NCI-H510A treated with DMSO at 0.1 percent for 48 hours (cell line): ENCODE measurements around the gene ZFPM1.

Experiments
- DNase-seq: peaks from one replicate; lab custom pipeline; 2025; lab: John Stamatoyannopoulos, UW

ZFPM1 gene

DNA sequence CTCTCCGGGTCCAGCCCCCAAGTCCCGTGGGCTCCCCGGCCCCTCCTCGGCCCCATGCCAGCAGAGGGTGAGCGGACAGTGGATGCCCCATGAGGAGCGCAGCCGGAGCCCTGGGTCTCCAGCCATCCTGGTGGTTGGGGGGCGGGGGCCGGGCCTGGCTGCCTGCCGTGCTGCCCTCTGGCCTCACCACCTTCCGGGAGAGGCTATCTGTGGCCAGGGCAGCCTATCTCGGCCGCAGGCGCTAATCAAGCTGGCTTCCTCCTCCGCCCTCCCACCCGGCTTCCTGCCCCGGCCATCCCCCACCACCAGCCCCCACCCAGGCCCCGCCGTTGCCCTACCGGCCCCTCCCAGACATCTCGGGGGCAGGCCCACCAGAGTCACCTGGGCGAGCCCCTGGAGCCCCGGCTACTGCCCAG is 46.8 kb downstream of the ZFPM1 start:
- DNase-seq: no peak

DNA sequence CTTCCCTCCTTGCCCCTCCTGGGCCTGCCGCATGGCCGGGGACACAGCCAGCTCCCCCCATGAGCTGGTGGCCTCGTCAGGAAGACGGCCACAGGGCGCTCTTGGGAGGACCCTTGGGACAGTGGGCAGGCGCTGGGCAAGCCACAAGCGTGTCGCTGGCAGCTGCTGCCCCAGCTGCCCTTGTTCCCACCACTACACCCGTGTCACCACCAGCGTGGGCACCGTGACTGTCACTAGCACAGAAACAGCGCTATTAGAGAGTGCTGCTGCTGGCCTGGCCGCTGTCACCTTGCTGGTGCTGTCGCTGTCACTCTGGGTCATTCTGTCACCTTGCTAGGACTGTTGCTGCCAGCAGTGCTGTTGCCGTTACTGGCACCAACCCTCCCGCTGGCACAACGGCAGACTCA is 47.2 kb downstream of the ZFPM1 start:
- DNase-seq: no peak

DNA sequence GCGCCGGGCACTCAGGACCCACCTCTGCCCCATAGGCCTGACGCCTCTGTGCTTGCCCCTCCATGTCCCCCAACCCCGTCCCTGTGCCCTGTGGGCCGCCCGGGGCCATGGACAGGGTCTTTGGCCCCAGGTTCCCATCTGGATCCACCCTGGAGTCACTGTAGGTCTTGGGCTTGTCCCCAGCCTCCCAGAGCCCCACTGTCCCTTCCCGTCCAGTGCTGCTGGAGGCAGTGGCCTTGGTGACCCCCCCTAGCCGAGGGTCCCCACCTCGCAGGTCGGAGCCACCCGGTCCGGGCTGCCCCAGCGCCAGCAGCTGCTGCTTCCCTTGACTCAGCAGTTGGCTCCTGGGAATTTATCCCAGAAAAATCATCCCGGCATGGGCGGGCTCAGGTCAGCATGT is 49.3 kb downstream of the ZFPM1 start:
- DNase-seq: no peak

DNA sequence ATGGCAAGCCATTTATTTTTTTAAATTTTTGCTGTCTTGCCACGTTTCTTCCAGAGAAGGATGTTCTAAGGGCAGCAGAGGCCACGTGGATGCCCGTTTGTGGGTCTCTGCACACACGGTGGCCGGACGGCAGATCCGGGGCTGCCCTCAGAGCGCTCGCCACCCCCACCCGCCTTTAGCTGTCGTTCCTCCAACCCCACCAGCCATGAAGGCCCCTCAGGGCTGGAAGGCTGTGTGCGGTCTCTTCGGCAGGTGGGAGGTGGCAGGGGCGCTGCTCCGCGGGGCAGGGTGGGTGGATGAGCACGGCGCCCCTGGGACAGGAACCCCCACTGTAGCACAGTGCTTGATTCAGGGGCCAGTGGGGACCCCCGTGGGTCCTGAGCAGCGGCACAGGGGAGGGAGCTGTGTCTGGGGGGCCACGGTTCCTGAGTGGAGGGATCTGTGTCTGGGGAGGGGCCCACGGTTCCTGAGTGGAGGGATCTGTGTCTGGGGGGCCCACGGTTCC is 49.7 kb downstream of the ZFPM1 start:
- DNase-seq: no peak

DNA sequence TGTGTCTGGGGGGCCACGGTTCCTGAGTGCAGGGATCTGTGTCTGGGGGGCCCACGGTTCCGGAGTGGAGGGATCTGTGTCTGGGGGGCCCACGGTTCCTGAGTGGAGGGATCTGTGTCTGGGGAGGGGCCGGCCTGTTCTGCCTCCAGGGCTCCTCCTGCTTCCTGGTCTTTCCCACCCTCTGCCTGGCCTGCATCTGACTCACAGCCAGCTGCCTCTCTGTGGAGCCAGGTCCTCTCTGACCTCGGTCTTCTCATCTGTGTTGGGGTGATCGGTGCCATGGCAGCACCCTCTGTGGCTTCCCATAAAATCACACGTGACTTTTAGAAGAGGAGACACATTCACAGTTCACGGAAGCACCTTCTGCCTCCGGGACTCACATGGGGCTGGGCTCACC is 50.3 kb downstream of the ZFPM1 start:
- DNase-seq: no peak

DNA sequence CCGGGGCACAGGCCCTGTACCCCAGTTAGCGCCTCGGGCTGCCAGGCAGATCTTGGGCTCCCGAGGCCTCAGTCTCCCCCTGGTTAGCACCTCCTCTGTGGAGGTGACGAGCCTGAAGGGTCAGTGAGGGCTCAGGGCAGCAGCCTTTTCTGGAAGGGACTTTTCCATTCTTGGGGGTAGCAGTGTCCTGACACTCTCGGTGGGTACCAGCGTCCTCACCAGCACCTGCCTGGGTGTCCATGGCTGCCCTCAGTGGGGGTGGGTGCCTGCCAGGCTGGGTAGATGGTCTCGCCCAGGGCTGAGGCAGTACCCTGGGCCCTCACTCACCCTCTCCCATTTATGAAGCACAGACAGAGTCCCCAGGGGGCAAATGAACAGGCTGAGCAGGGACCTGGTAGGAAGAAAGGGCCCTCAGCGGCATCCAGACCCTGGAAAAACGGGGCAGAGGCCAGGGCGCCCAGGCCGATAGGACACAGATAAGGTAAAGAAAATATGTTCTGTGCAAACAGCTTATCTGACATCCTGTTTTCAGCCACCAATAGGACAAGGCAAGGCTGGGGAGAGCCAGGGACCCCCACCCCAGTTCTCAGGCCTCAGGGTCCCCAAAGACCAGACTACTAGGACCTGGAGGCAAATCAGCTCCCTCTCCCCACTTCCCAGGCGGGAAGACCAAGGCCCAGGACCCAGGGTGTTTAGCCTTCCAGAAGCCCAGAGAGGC is 50.9 kb downstream of the ZFPM1 start:
- DNase-seq: no peak

DNA sequence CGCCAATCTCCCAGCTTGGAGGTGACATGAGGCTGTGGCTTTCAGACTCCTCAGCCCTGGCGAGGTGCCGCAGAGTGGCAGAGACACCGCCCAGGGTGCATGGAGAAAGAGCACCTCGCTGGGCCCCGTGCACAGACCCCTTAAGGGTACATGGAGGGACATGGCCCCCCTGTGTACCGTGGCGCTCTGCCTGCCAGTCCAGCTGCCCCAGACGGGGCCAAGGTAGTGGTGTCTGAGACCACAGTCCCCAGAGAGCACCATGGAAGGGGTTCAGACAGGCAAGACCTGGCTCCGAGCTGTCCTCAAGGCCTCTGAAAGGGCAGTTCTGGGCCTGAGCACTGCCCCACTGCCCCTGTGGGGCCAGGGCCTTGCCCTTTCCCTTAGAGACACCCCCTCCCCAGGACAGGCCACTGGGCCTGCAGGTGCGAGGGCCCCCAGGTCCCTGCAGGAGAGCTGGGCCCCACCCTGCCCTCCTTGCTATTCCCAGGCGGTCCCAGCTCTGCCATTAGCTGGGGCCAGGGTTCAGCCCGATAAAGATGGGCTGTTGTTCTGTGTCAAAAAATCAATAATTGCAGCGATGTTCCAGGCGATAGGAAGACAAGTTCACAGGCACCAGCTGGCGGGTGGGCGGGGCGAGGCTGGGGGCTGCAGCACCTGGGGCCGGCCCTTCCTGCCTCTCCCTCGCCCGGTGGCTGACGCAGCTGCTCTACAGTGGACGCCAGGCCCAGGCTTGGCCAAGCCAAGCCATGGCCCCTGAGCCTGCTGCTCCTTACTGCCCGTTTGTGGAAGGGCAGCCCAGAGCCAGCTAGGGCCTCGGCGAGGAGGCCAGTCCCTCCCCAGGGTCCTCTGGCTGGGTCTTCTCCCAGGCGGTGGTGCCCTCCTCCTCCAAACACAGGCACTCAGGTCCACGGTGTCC is 51.7 kb downstream of the ZFPM1 start:
- DNase-seq: no peak

DNA sequence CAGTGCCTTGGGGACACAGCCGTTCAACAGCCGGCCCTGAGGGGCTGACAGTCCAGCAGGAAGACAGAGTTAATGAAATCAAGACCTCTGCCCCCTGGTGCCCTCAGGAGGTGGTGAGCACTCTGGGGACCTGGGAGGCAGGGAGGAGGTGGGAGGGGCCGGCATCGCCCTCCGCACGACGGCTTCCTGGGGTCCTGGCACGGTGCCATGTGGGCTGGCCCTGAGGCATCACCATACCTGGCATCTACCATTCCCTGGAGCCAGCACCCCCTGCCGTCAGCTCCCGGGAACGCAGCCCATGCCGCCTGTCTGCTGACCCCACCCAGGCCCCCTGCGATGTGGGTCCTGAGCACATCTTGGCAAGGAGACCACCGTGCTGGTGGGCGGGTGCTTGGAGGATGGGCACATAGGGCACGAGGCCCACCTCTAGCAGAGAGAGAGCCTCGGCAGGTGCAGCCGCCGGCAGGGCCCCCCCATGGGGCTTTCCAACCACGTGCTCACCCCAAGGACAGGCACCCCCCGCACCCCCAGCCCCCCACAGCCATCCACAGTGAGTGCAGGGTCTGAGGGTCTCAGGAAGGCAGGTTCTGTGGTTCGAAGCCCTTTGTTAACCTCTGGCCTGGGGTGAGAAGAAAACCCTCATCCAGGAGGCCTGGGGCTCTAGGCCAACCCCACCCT is 52.5 kb downstream of the ZFPM1 start:
- DNase-seq: no peak

DNA sequence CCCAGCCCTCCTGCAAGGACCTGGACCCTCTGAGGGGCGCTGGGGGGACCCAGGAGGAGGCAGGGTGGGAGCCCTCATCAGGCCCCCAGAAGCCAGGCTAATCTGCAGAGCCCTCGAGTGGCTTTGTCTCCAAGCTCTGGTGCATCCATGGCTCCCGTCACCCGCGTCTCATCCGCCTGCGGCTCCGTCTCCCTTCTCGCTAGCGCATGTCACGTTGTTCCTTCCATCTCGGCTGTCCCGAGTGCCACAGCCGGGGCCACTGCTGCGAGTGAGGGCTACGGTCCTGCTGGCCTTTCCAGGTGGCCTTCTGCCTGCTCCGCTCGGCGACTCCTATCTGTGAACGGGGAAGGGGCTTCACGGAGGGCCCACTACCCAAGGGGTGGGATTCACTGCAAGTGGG is 53.6 kb downstream of the ZFPM1 start:
- no peak for DNase-seq

DNA sequence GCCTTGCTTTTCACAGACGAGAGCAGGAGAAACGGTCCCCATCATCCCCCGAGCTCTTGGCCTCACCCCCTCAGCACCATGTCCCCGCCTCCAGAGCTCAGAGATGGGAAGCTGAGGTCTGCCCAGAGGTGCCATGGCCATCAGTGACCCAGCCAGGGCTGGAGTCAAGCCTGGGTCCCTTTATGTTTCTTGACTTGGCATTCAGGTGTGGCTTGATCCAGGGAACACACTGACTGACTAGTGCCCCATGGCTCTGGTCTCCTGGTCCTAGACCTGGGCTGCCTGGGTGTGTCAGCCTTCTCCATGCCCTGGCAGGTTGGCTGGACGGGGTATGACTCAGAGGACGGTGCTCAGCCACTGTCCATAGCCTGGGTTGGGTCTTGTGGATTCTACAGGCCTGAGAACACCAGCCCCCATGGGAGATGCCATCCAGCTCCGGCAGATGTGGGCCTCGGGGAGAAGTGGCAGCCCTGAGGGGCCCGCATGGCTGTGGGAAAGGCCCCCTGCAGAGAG is 54.2 kb downstream of the ZFPM1 start:
- no peak for DNase-seq

DNA sequence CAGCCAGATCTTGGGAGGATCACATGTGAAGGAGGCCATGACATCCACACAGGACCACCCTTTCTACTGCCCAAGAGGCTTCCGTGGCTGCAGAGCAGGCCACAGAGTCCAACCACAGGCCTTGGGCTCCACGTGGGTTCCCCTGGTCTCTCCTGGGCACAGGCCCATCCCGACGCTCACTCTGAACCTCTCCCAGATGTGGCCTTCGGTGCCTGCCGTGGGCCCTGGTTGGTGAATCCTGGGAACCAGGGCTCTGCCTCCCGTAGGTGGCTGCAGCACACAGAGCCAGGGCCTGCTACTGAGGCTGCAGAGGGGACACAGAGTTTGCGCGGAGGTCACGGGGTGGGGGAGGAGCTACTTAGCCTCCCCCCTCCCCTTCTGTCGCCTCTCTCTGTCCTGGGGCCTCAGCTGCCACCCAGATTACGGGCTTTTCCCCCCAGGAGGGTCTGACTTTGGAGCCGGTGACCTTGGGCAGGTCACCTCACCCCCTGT is 55.3 kb downstream of the ZFPM1 start:
- DNase-seq: no peak

DNA sequence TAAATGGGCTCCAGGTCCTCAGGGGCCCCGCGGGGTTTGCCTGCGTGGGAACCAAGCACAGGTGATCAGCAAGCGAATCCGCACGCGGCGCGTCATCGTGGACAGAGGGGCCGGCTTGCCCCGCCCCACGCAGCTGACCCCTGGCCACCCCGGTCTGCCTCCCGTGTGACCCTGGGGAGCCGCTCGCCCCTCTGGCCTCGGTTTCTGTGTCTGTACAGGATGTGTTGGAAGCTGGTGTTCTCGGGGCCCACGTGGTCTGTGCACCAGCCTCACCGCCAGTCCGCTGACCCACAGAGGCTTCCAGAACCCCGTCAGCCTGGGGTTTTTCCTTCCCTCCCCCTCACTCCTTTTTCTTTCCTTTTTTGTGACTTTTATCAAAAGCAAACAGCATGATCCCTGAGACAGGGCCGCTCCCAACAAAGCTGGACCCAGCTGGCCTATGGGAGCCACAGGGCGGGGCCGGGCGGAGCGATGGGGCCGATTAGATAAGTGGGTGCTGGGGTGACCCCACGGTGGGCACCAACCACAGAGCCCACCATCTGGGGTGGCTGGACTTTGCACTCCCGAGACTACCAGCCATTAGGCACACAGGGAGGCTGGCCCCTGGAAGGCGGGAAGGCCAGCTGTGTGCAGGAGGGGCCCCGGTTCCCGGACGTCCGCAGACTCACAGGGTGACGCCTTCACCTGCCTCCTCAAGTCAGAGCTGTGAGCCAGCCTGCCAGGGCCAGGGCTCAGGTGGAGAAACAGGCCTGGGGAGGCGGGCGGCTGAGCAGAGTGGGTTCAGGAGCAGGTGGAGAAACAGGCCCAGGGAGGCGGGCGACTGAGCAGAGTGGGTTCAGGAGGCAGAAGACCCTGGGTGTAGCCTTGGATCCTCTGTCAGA is 56.0 kb downstream of the ZFPM1 start:
- no peak for DNase-seq

DNA sequence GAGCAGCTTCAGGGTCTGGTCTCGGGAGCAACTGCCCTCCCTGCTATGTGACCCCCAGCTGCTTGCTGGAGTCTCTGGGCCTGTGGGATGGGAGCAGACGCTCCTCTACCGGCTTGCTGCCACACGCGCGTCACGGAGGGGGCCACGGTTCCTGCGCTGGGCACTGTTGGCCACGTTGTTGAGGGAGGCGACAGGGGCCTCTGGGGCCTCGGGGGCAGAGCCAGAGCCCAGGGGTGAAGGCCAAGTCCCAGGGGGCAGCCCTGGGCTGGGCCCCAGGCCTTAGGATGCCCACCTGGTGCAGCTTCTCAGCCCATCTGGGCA is 56.6 kb downstream of the ZFPM1 start:
- no peak for DNase-seq

DNA sequence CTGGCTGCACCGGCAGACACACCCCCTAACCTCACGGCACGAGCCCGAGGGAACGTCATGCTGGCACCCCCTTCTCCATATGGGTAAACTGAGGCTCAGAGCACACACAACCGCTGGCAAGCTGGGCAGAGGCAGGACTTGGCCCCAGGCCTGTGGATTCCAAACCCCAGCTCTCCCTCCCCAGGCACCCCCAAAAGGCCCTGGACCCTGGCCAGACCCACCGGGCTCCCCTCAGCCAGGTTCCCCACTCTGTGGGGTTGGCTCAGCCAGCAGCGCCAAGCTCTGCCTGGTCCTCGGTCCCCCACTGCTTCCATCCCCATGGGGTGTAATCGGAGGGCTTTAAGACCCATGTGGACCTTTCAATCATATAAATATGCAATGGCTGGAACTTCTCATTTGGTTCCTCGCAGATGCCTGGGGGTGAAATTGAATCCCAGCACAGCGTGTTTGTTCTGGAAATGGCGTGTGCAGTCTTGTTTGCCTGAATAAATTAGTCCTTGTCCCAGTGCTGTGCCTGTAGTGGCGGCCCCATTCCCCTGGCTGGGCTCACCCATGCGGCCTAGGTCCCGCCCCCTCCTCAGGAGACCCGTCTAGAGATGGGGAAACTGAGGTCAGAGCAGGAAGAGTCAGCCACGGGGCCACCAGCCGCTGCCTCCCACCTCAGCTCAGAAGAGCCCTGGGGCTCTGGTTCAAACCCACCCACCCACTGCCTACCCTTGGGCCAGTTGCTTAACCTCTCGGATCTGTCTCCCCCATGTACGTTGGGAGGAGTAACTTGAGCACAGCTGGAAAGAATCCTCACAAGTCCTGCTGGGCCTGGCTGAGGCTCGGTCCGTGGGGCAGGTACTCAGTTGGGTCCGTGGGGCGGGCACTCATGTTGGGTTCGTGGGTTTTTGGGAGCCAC is 57.3 kb downstream of the ZFPM1 start:
- DNase-seq: no peak

DNA sequence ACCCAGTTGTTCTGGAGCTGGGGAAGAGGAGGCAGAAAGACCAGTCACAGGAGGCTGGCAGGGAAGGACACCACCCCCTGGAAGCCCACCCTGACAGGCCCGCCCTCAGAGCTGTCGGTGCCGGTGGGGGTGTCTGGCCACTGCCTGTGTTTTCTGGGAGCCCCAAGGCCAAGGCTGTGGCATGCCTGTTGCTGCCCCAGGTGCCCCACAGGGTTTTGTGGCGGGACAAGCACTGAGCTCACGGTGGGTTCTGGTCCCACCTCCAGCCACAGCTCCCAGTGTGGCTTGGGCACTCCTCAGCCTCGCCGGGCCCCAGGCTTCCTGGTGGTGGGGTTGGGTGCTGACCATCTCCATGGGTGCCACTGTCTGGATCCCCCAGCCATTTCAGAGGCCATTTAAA is 58.0 kb downstream of the ZFPM1 start:
- no peak for DNase-seq

DNA sequence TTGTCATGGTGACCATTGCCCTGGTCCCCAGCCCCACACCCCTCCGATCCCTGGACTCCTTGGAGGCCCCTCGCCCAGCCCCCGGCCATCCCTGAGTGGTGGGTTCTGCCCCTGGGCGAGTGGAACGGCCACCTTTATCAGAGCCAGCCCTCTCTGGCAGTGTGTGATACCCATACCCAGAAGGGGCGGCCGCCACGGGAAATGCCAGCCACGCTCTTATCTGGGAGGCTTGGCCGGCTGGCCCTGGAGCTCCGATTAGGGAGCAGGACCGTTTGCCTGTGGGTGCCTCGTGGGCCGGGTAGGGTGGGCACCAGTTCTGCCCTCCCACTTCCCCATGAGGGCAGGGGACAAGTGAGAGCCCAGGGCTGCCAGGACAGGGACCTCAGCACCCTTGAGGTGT is 58.8 kb downstream of the ZFPM1 start:
- DNase-seq: no peak

DNA sequence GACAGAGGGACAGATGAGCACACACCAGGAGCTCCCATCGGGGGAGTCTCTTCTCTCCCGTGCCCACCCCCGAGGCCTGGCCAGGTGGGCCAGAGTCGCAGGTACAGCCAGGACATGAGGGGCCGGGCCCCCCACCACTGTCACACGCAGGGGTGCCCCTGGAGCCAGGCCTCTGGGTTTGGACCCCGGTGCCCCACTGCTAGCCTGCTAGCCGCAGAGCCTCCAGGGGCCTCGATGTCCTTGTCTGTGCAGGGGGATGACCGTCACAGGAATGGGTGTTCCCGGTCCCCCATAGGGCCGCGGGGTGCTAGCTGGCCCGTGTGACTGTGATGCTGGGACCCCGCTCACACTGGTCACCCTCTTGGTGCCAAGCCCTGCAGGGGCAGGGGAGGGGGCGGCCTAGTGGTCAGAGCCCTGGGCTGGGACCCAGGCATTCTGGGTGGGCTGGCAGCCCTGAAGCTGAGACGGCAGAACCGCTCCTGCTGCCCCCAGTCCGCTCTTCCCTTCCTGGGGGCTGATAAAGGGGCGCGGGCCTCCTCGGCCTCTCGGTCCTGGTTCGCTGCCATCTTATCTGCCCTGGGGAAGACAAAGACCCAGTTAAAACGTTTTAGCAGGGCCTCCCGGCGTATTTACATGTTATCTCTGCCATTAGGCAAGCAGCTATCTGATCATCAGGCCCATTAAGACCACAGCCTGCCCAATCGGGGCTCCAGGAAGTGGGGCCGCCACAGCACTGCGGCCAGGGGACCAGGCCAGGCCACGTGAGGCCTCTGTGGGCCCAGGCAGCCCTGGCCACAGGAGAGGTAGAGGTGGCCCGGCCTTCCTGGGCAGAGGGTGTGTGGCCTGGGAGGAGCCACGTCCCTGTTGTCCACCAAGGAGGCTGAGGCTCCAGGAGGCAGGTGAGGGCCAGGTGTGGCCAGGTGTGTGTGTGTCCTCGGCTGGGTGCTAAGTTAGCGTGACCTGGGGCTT is 59.9 kb downstream of the ZFPM1 start:
- no peak for DNase-seq

DNA sequence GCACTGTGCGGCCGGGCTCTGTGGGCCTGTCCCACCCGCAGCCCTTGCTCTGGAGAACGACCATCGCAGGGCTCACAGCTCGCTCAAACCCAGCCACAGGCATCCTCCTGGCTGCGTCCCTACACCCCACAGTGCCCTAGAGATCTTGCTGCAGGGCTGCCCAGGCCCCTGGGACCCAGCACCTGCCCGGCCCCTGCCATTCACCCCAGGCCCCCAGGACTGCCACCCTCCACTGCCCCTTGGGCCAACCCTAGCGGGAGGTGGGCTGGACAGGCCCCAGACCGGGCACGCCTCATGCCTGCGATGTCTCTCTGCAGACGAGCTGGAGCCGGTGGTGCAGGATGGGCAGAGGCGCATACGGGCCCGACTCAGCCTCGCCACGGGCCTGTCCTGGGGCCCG is 61.0 kb downstream of the ZFPM1 start:
- no peak for DNase-seq
